HG02973 (cell line): ENCODE data around the gene LCNL1.

ENCODE experiments used
- ATAC-seq: cut with Tn5 transposase; IDR thresholded peaks from one replicate; pipeline ENCODE4 v1.9.1; 2021; ENCODE audit warnings: moderate library complexity; ENCODE audit not compliant: unreplicated experiment

The LCNL1 gene

DNA sequence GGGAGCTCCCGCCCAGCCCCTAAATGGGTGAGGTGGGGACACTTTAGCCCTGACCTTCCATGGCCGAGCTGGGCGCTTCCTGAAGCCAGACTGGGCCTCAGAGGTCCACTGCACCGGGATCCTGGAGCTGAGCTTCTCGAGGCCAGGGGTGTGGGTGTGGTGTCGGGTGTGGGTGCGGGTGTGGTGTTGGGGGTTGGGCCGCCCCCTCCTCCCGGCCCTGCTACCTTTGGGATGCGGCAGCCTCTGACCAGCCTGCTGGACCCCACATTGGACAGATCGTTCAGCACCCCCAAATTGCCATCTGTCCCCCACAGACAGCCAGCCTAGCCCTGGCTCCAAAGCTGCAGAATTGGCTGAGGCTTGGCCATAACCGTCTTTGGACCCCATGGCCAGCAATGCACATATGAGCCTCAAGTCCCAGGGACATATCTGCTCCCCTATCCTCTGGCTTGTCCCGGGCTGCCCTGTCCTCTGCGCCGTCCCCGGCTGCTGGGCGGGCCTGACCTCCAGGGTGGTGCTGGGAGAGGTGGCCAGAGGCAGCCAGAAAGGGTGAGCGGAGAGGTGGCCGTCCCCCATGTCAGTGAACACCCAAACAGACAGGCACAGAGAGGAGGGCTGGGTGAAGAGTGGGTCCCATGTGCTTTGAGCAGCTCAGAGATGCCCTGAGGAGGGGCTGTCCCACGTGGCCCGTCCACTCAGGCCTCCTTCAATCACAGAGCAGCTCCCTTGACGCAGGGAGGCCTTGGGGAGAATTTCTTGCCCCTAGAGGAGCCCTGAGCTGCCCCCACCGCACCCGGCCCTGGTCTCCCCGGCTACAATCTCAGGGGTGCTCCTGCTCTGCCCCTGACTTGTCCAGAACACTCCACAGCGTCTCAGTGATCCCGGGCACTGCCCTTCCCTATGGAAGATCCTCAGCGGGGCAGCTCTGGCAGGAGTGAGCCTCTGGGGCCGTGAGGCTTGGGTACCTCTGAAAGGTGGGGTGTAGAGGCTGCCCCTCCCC is 8.9 kb upstream of the LCNL1 start:
- ATAC-seq: no peak

DNA sequence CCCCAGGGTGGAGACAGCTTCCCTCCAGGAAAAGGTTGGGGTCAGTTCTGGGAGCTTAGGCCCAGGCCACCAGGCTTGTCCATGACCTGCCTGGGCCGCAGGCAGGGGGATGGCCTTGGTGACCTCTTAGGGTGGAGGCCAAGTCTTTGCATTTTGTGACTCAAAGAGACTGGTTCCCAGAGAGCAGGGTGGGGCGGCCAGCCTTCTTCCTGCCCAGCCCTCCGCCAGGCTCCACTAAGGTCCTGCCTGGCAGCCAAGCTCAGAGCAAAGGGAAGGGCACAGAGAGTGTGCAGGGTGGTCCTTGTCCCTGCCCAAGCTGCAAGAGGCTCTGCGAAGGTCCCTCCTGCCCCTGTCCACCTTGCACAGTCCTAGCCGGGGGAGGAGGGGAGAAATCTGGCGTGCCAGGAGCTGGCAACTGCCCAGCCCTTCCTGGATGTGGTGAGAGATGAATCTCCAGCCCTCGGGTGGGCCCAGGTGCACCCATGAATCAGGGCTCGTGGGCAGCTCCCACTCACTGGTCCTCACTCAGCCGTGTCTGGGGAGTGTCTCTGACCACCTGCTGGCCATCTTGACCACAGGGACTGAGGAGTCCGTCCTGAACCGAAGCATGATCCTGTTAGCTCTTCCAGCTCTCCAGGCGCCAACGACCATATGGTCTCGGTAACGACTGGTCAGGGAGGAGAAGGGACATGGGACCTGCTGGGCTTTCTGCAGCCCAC is 7.8 kb upstream of the LCNL1 start:
- no peak for ATAC-seq

DNA sequence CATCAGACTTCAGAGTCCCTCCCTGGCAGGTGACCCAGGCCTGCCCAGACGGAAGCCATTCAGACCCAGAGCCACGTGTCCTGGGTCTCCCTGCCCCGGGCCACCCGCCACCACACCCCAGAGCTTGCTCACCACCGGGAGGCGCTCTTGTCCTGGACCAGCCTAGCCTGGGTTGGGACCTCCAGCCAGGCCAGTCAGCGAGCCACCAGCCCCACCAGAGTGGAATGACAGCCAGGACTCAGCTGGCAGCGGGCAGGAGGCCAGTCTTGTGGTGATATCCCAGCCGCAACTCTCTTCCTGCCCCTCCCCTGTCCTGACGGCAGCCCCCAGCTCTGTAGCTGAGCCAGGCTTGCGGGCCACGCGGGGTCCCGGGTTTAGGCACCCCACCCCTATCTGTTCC is 7.1 kb upstream of the LCNL1 start:
- no peak for ATAC-seq

DNA sequence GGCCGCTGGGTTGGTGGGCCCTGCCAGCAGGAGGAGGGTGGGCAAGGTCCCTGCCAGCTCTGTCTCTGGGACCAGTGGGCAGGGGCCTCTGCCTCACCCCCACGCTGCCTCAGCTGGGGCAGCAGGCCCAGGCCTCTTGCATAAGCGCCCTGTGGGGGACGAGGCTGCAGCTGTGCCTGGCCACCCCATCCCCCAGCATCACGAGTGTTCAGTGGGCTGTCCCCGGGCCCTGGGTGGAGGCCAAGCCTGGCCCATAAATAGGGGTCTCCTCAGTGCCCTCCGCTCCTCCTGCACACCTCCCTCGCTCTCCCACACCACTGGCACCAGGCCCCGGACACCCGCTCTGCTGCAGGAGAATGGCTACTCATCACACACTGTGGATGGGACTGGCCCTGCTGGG is 5.6 kb upstream of the LCNL1 start, which contains the start of gene PTGDS:
PTGDS (plus strand) TSS at position 282 of the 400 bp plus-strand sequence; CDS start at position 357, 75 bp downstream.
- ATAC-seq: no peak

DNA sequence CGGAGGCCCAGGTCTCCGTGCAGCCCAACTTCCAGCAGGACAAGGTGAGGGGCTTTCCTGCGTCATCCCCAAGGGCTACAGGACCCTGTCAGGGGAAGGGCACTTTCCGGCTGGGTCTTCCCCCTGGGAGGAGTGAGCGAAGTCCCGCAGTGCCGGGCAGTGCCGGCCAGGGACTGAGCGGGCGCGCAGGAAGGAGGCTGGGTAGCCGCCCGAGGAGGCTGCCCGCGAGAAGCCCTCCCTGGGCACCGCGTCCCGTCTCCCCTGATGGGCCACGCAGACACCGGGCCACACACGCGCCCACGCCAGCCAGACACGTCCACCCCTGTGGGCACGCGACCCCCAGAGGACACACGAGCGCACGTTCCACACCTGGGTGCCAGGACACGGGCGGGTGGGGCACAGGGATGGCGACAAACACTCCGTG is 5.1 kb upstream of the LCNL1 start:
- ATAC-seq: no peak

DNA sequence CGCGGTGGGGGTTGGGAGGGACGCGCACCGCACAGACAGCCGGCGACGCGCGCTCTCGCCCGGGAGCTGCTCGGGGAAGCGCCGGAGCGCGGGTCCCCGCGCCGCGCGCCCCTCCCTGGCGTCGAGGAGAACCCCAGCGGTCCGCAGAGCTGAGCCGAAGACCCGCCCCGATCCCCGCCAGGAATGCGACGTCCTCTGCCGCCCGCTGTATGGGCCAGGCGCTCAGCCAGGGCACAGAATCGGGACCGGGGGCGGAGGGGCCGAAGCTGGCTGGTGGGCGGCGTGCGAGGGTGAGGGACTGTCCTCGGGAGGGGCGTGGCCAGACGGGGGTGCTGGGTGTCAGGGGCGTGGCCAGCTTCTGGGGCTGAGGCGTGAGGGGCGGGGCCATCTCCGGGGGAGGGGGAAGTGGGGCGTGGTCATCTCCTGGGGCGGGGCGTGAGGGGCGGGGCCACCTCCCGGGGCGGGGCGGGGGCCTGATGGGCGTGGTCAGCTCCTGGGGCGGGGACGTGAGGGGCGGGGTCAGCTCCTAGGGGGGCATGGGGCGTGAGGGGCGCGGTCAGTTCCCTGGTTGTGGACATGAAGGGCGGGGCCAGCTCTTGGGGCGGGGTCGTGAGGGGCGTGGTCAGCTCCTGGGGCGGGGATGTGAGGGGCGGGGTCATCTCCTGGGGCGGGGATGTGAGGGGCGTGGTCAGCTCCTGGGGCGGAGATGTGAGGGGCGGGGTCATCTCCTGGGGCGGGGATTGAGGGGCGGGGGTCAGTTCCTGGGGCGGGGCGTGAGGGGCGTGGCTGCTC is 4.5 kb upstream of the LCNL1 start:
- no peak for ATAC-seq

DNA sequence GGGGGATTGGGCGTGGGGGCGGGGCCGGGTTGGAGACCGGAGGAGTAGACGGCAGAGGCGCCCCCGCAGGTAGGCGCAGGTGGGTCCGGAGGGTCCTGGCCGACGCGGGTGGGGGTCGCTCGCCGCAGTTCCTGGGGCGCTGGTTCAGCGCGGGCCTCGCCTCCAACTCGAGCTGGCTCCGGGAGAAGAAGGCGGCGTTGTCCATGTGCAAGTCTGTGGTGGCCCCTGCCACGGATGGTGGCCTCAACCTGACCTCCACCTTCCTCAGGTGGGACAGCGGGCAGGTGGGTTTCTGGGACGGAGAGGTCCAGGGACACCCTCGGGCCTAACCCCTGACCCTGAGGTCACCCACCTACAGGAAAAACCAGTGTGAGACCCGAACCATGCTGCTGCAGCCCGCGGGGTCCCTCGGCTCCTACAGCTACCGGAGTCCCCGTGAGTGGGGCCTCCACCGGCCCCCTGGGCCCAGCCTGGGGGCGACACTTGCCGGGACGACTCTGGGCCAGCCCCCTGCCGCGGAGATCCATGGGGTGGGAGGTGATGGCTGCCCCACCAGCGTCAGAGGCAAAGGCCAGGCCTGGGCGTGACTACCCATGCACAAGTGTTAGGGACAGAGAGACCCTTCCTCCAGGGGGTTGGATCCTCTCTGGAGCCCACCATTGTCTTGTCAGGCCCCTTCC is 3.8 kb upstream of the LCNL1 start:
- no peak for ATAC-seq

DNA sequence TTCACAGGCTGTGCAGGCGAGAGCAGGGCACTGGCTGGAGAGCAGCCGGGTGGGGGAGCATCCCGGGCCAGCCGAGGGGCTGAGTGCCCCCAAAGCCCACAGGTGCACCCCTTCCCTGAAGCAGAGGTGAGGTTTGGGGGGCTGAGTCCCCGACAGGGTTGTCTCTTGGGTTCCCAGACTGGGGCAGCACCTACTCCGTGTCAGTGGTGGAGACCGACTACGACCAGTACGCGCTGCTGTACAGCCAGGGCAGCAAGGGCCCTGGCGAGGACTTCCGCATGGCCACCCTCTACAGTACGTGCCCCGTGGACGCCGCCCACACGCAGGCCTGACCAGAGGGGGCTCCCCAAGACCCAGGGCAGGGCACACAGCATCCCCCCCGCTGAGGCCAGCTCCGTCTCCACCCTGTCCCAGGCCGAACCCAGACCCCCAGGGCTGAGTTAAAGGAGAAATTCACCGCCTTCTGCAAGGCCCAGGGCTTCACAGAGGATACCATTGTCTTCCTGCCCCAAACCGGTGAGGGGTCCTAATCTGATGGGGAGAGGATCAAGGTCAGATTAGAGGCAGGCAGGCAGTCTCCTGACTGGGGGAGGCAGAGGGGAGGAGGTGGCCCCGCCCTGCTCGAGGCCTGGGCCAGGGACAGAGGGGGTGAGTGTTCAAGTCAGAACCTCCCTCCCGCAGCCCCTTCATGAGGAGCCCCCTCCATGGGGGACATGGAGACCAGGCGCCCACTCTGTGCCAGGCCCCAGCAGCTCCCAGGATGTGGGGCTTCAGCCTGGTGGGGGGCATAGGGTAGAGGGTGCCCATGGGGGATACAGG is 2.8 kb upstream of the LCNL1 start:
- ATAC-seq: no peak

DNA sequence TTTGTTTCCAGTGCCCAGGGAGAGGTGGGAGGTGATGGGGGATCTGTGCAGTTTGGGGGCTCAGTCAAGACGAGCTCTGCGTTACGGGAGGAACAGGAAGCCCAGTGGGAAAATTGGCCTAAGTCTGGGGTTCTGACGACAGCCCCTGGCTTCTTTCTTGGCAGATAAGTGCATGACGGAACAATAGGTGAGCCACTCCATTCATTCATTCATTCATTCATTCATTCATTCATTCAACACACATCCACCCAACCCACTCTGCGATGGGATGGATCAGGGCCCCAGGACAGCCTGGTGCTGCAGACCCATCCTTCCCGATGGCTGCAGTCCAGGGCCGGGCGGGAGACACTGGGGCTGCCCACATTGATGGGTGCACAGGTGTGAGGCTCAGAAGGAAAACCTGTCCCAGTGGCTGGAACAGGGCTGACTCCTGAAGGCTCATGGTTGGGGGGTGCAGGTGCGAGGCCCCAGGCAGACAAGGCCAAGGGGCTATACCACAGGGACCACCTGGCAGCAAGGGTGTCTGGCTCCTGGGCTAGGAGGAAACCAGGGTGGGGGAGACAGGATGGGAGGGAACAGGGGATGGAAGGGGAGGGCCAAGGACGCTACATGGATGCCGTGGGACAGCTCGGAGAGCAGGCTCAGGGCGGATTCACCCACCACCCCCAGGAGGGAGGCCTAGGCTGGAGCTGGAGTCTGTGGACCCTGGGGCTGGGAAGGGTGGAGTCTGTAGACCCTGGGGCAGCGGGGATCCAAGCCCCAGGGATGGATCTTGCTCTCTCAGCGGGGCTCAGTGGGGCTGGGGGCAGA is 1.9 kb upstream of the LCNL1 start:
- ATAC-seq: no peak

DNA sequence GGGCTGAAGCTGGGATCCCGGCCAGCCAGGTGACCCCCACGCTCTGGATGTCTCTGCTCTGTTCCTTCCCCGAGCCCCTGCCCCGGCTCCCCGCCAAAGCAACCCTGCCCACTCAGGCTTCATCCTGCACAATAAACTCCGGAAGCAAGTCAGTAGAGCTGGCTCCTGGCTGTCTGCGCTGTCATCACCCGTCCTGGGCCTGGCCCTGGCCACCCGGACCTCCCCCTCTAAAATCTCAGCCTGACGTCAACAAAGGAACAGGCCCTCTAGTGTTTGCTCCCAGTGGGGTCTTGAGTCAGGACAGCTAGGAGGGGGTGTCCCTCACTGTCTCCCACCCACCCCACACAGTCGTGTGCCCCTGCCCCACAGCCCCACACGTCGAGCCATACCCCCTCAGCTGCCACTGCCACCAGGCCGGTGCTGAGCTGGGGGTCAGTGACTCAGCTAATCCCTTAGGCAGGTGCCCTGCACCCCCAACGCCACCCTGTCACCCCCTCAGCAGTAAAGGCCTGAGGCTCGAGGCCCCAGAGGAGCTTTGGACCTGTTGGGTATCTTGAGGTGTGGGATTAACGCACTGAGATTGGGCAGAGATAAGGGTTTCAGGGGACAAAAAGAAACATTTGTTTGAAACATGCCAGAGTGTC is 1.1 kb upstream of the LCNL1 start:
- no peak for ATAC-seq

DNA sequence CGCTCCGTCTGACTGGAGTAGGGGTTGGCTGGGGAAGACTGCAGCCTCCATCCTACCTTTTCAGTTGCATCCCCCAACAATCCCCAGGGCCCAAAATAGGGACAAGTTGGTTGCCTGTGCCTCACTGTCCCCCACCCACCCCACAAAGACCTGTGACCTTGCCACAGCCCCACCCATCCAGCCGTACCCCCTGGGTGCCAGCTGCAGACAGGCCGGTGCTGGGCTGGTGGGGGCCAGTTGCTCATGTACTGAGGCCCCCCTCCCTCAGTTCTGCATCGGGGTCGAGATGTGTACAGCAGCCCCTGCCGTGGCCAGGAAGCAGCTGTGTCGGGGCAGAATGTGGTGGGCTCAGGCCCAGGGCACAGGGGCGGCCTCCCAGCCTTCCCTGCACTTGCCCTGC is 374 bp downstream of the LCNL1 start:
- no peak for ATAC-seq

DNA sequence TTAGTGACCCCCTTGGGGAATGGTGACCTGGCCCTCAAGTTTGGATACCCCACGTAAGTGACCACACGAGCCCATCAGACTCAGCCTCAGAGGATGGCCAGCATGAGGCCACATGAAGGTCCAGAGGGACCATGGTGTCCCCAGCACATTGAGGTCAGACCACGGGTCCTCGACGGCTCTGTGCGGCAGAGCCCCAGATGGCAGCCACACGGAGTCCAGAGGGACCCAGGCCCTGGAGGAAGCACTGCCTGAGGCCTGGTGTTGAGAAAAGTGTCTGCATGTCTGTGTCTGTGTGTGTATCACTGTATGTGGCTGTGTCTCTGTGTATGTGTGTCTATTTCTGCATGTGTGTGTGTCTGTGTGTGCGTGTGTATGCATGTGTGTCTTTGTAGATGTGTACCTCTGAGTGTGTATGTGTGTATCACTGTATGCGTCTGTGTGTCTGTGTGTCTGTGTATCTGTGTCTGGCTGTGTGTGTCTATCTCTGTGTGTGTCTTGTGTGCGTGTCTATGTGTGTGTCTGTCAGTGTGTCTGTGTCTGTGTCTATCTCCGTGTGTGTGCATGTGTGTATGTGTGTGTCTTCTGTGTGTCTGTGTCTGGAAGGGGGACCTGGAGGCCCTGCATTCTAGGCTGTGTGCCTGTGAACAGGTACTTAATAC is 992 bp downstream of the LCNL1 start:
- no peak for ATAC-seq

DNA sequence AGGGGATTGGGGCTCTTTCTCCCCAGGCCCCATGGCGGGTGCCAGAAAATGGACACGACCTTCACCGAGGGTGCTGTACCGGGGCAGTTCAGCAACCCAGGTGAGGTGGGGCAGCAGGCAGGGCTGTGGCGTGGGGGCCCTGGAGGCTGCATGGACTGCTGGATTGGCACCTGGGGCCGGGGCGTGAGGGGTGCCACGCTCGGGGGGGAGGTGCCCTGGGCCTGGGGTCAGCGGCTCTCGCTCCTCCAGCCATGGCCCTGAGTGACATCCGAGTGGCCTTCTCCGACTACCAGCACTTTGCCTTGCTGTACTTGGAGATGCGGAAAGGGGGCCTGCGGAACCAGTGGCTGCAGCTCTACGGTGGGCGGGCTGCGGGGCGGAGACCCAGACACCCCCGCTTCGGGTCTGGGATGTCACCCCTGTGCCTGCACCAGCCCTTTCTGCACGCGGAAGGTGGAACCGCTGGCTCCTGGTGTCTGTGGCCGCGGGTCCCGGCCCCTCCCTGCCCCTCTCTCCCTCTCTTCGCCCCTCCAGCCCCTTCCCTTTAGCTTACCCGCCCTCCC is 1.8 kb downstream of the LCNL1 start:
- ATAC-seq: no peak

DNA sequence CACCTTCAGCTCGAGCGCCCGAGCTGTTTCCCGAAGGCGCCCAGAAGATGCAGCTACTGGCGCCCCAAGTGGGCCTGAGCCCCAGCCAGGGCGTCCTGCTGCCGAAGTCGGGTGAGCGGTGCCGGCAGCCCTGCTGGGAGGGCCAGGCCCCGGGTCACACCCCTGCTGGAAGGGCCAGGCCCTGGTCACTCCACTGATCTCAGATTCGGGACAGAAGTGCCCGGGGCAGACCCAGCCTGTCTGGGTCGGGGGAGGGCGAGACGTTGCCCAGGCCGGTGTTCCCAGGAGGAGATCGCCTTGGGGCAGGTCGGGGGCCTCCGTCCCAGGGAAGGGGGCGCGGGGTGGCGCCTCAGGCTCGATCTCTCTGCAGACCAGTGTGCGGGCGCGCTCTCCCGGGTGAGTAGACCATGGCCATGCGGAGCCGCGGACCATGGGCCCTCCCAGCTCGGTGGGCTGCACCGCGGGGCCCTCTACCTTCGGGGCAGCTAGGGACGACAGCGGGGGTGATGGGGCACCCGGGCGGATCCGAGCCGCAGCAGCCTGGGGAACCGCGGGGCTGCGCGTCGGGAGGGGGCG is 2.3 kb downstream of the LCNL1 start:
- no peak for ATAC-seq

DNA sequence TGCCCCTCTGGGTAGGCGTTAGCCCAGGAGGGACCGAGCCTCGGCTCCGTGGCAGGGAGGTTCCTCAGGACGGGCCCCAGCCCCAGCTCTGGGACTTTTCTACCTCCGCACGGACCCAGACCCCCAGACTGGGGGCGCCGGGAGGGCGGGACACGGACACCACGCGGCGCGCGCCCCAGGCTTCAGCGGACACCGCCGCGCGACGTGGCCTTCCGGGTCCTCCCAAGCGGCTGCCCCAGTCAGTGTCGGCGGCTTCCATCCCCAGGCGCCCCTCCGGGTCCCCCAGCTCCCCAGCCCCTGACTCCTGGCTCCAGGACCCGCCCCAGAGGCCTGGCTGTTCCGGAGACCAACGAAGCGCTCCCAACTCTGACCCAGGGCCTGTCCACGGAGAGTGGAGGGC is 3.1 kb downstream of the LCNL1 start:
- ATAC-seq: no peak

DNA sequence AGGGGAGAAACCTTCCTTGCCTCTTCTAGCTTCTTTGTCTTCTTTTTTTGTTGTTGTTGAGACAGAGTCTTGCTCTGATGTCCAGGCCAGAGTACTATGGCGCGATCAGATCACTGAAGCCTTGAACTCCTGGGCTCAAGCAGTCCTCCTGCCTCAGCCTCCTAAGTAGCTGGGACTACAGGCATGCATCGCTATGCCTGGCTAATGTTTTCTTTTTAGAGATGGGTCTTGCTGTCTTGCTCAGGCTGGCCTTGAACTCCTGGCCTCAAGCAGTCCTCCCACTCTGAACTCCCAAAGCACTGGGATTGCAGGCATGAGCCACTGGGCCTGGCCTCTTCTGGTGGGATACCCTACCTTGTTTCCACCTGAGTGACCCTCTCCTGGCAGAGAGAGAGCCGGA is 6.1 kb downstream of the LCNL1 start:
- ATAC-seq: no peak

DNA sequence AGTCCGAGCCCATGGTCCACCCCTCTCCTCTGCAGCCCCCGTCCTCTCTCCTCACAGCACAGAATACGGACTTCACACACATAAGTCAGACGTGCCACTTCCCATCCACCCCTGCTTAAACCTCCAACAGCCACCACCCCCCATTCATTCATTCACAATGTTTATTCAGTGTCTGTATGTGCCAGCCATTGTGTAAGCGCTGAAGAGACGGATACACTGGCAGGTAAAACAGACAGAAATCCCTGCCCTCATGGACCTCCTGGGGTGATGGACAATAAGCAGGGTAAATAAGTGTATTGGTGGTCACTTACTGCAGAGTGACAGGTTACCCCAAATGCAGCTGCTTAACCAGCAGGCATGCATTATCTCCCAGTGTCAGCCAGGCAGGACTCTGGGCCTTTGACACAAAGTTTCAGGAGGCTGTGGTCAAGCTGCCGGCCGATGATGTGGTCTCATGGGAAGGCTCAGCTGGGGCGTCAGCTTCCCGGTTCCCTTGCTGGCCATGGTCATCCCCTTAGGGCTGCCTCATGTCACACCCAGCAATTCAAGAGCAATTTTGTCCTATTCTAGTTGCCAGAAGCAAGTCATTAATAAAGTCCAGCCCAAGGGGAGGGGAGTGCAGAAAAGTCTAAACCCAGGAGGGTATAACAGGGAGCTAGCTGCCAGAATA is 7.6 kb downstream of the LCNL1 start:
- ATAC-seq: no peak
